ENCODE measurements around the gene PXMP4. TPM values are rescaled to one million over a fixed set of nuclear protein-coding genes. Genes with fewer than 3 reads are reported as not detected.
"Not testable (repeated sequence)": the region's sequence is repeated elsewhere in the genome, so short reads cannot be mapped to it uniquely, and the experiment has no call there.

PXMP4 gene
- total and polyA plus RNA-seq, 3 experiments from 2014 or later = 8.4 to 23.6 (median 9.1) TPM

DNA sequence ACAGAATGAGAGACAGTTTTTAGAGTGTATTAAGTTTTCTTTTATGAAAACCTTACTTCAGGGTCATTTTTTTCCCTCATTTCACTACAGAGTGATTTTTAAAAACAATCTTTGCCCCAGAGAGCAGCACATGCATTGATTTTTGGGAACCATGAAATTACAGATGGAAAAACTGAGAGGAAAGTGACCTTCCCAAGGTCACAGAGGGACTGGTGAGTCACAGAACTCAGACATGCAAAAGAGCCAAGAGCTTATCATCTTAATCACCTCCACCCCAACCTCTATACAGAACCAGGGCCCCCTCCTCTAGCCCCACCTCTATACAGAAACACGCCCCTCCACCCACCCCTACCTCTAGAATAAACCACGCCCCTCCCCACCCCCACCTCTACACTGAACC is 10.7 kb downstream of the PXMP4 start:
- Histone ChIP-seq H3K27ac (ENCODE audit: low read depth, low read length) (no peak overlapping the region), H3K9me3 (ENCODE audit: low read length) (no peaks in the 10 kb centered on the region), H3K36me3 (ENCODE audit: insufficient read depth, low read length) (peaks cover 17% of the 10 kb centered on the region), H3K4me1 (ENCODE audit: insufficient read depth, low read length) (no peaks in the 10 kb centered on the region), H3K27me3 (ENCODE audit: insufficient read depth, low read length, poor library complexity, severe bottlenecking) (no peaks in the 10 kb centered on the region), H3K4me3 (ENCODE audit: low read length) (no peak overlapping the region)
- Mint-ChIP-seq H3K4me1 (peaks cover 6 to 16% (median 9%) of the 10 kb centered on the region in 3 donors), H3K27ac (no peak overlapping the region), H3K9me3 (no peaks in the 10 kb centered on the region), H3K4me3 (no peak overlapping the region), H3K36me3 (peaks cover 12 to 60% (median 18%) of the 10 kb centered on the region in 3 donors), H3K27me3 (no peaks in the 10 kb centered on the region)
- ChIA-PET POLR2A (interaction anchor here (1.2 kb wide), 1 partner anchor 19 kb away, joined by 5 read pairs; no protein-coding TSS in a partner anchor), CTCF (no interaction called here)
- no peak for DNase-seq

DNA sequence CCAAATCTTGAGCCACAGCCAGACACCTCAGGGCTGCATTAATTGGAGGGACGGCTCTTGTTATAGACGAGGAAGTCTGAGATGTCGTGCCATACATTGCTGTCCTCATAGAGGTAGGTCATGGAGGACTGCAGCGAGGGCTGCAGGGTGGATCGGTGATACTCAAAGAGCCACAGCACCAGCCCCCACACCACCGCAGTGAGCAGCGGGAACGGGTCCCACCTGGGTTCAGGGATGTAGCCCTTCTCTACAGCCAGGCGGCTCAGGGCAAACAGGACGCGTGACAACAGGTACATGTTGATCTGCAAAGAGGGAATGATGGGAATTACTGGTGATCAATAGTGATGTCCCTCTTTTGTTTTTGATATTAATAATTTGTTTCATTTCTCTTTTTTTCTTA is 12.4 kb downstream of the PXMP4 start:
- ChIA-PET CTCF (no interaction called here), POLR2A (no interaction called here)
- no peaks in the 10 kb centered on the region for H3K9me3 Mint-ChIP-seq
- H3K27ac Mint-ChIP-seq = peak overlapping the region in 1 of 8 donors; percentile 42
- H3K27ac ChIP-seq (ENCODE audit: low read depth, low read length) = no peak overlapping the region
- no peaks in the 10 kb centered on the region for H3K27me3 Mint-ChIP-seq
- no peak for DNase-seq
- peaks cover 8 to 47% (median 9%) of the 10 kb centered on the region in 3 donors for H3K36me3 Mint-ChIP-seq
- H3K36me3 ChIP-seq (ENCODE audit: insufficient read depth, low read length) = peaks cover 12% of the 10 kb centered on the region
- no peak overlapping the region for H3K4me3 Mint-ChIP-seq
- no peak overlapping the region for H3K4me3 ChIP-seq (ENCODE audit: low read length)
- H3K4me1 Mint-ChIP-seq = peaks cover 0 to 16% (median 0%) of the 10 kb centered on the region in 3 donors
- no peaks in the 10 kb centered on the region for H3K27me3 ChIP-seq (ENCODE audit: insufficient read depth, low read length, poor library complexity, severe bottlenecking)
- no peaks in the 10 kb centered on the region for H3K9me3 ChIP-seq (ENCODE audit: low read length)
- no peaks in the 10 kb centered on the region for H3K4me1 ChIP-seq (ENCODE audit: insufficient read depth, low read length)

DNA sequence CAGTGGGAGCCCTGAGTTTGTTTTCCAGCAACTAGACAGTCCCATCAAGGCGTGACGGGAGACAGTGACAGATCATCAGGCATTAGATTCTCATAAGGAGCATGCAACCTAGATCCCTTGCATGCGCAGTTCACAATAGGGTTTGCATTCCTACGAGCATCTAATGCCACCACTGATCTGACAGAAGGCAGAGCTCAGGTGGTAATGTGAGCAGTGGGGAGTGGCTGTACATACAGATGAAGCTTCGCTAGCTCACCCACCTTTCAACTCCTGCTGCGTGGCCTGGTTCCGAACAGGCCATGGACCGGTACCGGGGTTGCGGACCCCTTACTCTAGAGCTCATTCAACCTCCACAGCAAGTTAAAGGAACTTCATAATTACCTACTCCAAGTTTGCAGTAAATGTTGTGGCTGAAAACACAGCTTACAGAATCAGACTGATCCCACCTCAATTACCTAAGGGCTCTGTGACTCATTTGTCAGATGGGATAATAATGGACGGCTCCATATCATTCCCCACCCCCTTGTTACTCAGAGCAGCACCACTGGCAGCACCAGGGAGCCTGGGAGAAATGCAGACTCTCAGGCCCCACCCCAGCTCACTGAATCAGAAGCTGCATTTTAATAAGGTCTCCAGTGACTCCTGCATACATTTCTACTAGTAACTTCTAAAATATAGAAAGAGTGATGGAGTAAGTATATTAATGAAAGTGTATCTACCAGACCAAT is 15.7 kb downstream of the PXMP4 start:
- H3K4me1 ChIP-seq (ENCODE audit: insufficient read depth, low read length) = no peaks in the 10 kb centered on the region
- ChIA-PET POLR2A (no interaction called here), CTCF (no interaction called here)
- no peak overlapping the region for H3K4me3 ChIP-seq (ENCODE audit: low read length)
- H3K27me3 ChIP-seq (ENCODE audit: insufficient read depth, low read length, poor library complexity, severe bottlenecking) = no peaks in the 10 kb centered on the region
- Mint-ChIP-seq H3K27ac (peak overlapping the region in 1 of 8 donors; percentile 36), H3K9me3 (no peaks in the 10 kb centered on the region), H3K4me1 (peaks cover 0 to 3% (median 0%) of the 10 kb centered on the region in 3 donors), H3K27me3 (peaks cover 0 to 1% of the 10 kb centered on the region in 2 donors), H3K4me3 (no peak overlapping the region), H3K36me3 (peaks cover 0 to 28% (median 0%) of the 10 kb centered on the region in 3 donors)
- H3K36me3 ChIP-seq (ENCODE audit: insufficient read depth, low read length) = no peaks in the 10 kb centered on the region
- no peaks in the 10 kb centered on the region for H3K9me3 ChIP-seq (ENCODE audit: low read length)
- H3K27ac ChIP-seq (ENCODE audit: low read depth, low read length) = no peak overlapping the region
- no peak for DNase-seq

DNA sequence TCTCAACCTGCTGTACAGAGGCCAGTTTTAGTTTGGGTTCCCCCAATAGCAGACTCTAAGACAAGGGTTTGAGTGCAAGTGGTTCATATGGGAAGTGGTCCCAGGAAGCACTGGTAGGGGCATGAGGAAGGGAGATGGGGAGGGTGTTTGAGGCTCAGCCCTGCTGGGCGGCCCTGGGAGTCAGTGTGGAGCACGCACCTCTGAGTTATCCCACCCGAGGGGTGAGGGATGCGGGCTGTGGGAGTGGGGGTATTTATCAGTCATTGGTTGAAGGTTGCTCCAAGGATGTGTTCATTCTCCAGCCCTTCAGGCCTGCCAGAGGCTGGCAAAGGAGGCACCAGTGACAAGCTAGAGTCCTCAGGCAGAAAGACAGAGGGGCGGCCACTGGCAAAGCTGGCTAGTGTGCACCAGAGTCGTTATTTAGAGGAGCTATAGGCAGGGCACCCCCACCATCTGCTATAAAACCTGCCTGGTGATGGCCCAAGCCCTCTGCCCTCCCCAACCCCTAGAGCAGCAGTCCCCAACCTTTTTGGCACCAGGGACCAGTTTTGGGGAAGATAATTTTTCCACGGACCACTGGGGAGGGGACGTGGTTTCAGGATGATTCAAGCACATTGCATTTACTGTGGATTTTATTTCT is 16.5 kb downstream of the PXMP4 start:
- peaks cover 0 to 1% of the 10 kb centered on the region in 2 donors for H3K27me3 Mint-ChIP-seq
- no peak overlapping the region for H3K27ac Mint-ChIP-seq
- DNase-seq = no peak
- Histone ChIP-seq H3K9me3 (ENCODE audit: low read length) (no peaks in the 10 kb centered on the region), H3K4me1 (ENCODE audit: insufficient read depth, low read length) (no peaks in the 10 kb centered on the region), H3K36me3 (ENCODE audit: insufficient read depth, low read length) (no peaks in the 10 kb centered on the region), H3K4me3 (ENCODE audit: low read length) (no peak overlapping the region), H3K27ac (ENCODE audit: low read depth, low read length) (no peak overlapping the region), H3K27me3 (ENCODE audit: insufficient read depth, low read length, poor library complexity, severe bottlenecking) (no peaks in the 10 kb centered on the region)
- no peaks in the 10 kb centered on the region for H3K9me3 Mint-ChIP-seq
- no peaks in the 10 kb centered on the region for H3K4me1 Mint-ChIP-seq
- CTCF ChIA-PET = no interaction called here
- POLR2A ChIA-PET = no interaction called here
- peaks cover 0 to 26% (median 0%) of the 10 kb centered on the region in 3 donors for H3K36me3 Mint-ChIP-seq
- H3K4me3 Mint-ChIP-seq = no peak overlapping the region

DNA sequence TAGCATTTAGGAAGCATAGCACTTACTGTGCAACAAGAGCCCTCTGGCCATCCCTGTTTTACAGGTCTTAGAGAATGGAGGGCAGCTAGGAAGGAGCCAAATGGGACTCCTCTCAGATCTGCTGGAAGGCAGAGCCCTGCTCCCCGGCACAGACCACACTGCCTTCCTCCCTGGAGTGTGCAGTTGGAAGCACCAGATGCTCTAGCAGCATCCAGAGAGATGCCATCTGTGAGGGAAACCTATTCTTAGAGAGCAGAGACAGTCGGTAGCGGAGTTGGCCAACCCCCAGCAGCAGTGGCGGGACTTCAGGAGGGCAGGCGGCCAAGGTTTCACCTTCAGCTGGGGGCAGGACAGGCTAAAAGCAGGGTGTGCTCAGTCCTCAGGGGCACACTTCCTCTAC is 17.2 kb downstream of the PXMP4 start:
- no peak overlapping the region for H3K27ac Mint-ChIP-seq
- Histone ChIP-seq H3K9me3 (ENCODE audit: low read length) (no peaks in the 10 kb centered on the region), H3K27me3 (ENCODE audit: insufficient read depth, low read length, poor library complexity, severe bottlenecking) (no peaks in the 10 kb centered on the region), H3K4me3 (ENCODE audit: low read length) (no peak overlapping the region), H3K36me3 (ENCODE audit: insufficient read depth, low read length) (no peaks in the 10 kb centered on the region), H3K4me1 (ENCODE audit: insufficient read depth, low read length) (no peaks in the 10 kb centered on the region), H3K27ac (ENCODE audit: low read depth, low read length) (no peak overlapping the region)
- peaks cover 0 to 24% (median 0%) of the 10 kb centered on the region in 3 donors for H3K36me3 Mint-ChIP-seq
- H3K9me3 Mint-ChIP-seq = peaks cover 0 to 2% (median 0%) of the 10 kb centered on the region in 5 donors
- peaks cover 0 to 1% of the 10 kb centered on the region in 2 donors for H3K27me3 Mint-ChIP-seq
- ChIA-PET CTCF (no interaction called here), POLR2A (interaction anchor here (0.7 kb wide), 1 partner anchor 141 kb away, joined by 4 read pairs; no protein-coding TSS in a partner anchor)
- H3K4me1 Mint-ChIP-seq = no peaks in the 10 kb centered on the region
- no peak overlapping the region for H3K4me3 Mint-ChIP-seq
- no peak for DNase-seq

DNA sequence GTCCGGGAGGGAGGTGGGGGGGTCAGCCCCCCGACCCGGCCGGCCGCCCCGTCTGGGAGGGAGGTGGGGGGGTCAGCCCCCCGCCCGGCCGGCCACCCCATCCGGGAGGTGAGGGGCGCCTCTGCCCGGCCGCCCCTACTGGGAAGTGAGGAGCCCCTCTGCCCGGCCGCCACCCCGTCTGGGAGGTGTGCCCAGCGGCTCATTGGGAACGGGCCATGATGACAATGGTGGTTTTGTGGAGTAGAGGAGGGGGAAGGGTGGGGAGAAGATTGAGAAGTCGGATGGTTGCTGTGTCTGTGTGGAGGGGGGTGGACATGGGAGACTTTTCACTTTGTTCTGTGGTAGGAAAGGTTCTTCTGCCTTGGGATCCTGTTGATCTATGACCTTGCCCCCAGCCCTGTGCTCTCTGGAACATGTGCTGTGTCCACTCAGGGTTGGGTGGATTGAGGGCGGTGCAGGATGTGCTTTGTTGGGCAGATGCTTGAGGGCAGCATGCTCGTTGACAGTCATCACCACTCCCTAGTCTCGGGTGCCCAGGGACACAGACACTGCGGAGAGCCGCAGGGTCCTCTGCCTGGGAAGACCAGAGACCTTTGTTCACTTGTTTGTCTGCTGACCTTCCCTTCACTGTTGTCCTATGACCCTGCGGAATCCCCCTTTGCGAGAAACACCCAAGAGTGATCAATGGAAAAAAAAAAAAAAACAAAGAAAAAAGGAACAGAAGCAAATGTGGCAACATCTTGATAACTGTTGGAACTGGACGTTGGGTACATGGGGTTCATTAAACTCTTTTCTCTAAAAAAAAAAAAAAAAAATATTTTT is 18.3 kb downstream of the PXMP4 start:
- DNase-seq = no peak
- Histone ChIP-seq H3K9me3 (ENCODE audit: low read length) (no peaks in the 10 kb centered on the region), H3K4me1 (ENCODE audit: insufficient read depth, low read length) (no peaks in the 10 kb centered on the region), H3K36me3 (ENCODE audit: insufficient read depth, low read length) (no peaks in the 10 kb centered on the region), H3K27ac (ENCODE audit: low read depth, low read length) (no peak overlapping the region), H3K27me3 (ENCODE audit: insufficient read depth, low read length, poor library complexity, severe bottlenecking) (no peaks in the 10 kb centered on the region), H3K4me3 (ENCODE audit: low read length) (no peak overlapping the region)
- Mint-ChIP-seq H3K4me1 (no peaks in the 10 kb centered on the region), H3K36me3 (peaks cover 0 to 14% (median 0%) of the 10 kb centered on the region in 3 donors), H3K27ac (no peak overlapping the region), H3K9me3 (peaks cover 0 to 2% (median 0%) of the 10 kb centered on the region in 5 donors), H3K27me3 (peaks cover 0 to 1% of the 10 kb centered on the region in 2 donors), H3K4me3 (peak overlapping the region in 1 of 7 donors; percentile 48)
- ChIA-PET POLR2A (interaction anchor here (0.7 kb wide), 1 partner anchor 140 kb away, joined by 4 read pairs; no protein-coding TSS in a partner anchor), CTCF (no interaction called here)

DNA sequence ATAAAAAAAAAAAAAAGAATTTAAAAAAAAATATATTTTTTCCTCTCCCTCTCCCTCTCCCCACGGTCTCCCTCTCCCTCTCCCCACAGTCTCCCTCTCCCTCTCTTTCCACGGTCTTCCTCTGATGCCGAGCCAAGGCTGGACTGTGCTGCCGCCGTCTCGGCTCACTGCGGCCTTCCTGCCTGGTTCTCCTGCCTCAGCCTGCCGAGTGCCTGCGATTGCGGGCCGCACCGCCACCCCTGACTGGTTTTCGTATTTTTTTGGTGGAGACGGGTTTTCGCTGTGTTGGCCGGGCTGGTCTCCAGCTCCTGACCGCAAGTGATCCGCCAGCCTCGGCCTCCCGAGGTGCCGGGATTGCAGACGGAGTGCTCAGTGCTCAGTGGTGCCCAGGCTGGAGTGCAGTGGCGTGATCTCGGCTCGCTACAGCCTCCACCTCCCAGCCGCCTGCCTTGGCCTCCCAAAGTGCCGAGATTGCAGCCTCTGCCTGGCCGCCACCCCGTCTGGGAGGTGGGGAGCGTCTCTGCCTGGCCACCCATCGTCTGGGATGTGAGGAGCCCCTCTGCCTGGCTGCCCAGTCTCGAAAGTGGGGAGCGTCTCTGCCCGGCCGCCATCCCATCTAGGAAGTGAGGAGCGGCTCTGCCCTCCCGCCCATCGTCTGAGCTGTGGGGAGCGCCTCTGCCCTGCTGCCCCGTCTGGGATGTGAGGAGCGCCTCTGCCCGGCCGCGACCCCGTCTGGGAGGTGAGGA is 19.2 kb downstream of the PXMP4 start:
- H3K4me3 Mint-ChIP-seq, CTCF ChIA-PET: not testable (repeated sequence)

More for the DNA sequence above, 19.2 kb downstream of the PXMP4 start:
- H3K36me3 ChIP-seq (ENCODE audit: insufficient read depth, low read length); H3K27ac Mint-ChIP-seq; H3K4me3 ChIP-seq (ENCODE audit: low read length); DNase-seq; H3K4me1 ChIP-seq (ENCODE audit: insufficient read depth, low read length); H3K9me3 Mint-ChIP-seq; H3K4me1 Mint-ChIP-seq; H3K27me3 ChIP-seq (ENCODE audit: insufficient read depth, low read length, poor library complexity, severe bottlenecking); H3K9me3 ChIP-seq (ENCODE audit: low read length); POLR2A ChIA-PET; H3K27ac ChIP-seq (ENCODE audit: low read depth, low read length); H3K36me3 Mint-ChIP-seq; H3K27me3 Mint-ChIP-seq: not testable (repeated sequence)
